Endothelial cell of umbilical vein (primary cell): Measurements from ENCODE around the gene OR52I1. TPM values are rescaled to one million over a fixed set of nuclear protein-coding genes. Genes with fewer than 3 reads are reported as not detected.

Source experiments
- BruUV-seq: library from RNA; stranded (reverse); fragments of 400-500 nt; replicated peaks from 2 replicates; lab custom pipeline; 2021; lab: Mats Ljungman, UMichigan
- CTCF ChIA-PET: fragments of 300-600, 350-600 bp; sonication (Branson Sonifier 250); formaldehyde crosslinking; loops from one replicate; lab custom pipeline; 2021; ENCODE audit warnings: antibody characterized with exemption, inconsistent platforms; lab: Charles Lee
- POLR2A ChIA-PET: fragments of 300-600, 350-600 bp; sonication (Branson Sonifier 250); formaldehyde crosslinking; loops from one replicate; lab custom pipeline; 2021; ENCODE audit warnings: antibody characterized with exemption, inconsistent platforms; lab: Charles Lee
- DNase-seq: peaks from one replicate; pipeline ENCODE4 v3.0.0-alpha.2; 2011; ENCODE audit warnings: low read depth, low spot score
- FAIRE-seq: peaks from 2 replicates; lab custom pipeline; 2011; peaks lifted over from hg19 to GRCh38; lab: Jason Lieb, UNC
- H2AFZ ChIP-seq: 2 replicates; pipeline ENCODE4 v1.6.0; 2012; ENCODE audit warnings: low read depth, low read length, control low read depth, inconsistent platforms
- H3K27ac ChIP-seq: 2 replicates; pipeline ENCODE4 v1.5.1; 2011; ENCODE audit warnings: low read depth, mild to moderate bottlenecking, control low read depth, low read length, moderate library complexity; ENCODE audit not compliant: insufficient read depth
- H3K27me3 ChIP-seq, 2 experiments: 2 replicates each; pipeline versions ENCODE4 v1.6.0 to v1.6.1; 2011; ENCODE audit warnings: low read length in 2 of 2, mixed read lengths in 1 of 2; ENCODE audit not compliant: control insufficient read depth in 2 of 2, insufficient read depth in 2 of 2
- H3K36me3 ChIP-seq, 2 experiments: 2 replicates in 1 of 2; 3 replicates in 1 of 2; pipeline ENCODE4 v1.5.1; 2011; ENCODE audit warnings: low read length in 2 of 2, mild to moderate bottlenecking in 1 of 2, moderate library complexity in 1 of 2; ENCODE audit not compliant: control insufficient read depth in 2 of 2, insufficient read depth in 2 of 2; ENCODE audit errors: extremely low read depth in 1 of 2
- H3K4me1 ChIP-seq: 3 replicates; pipeline ENCODE4 v1.5.1; 2011; ENCODE audit warnings: mild to moderate bottlenecking, low read length; ENCODE audit not compliant: control insufficient read depth, insufficient read depth; ENCODE audit errors: extremely low read depth
- H3K4me2 ChIP-seq: 2 replicates; pipeline ENCODE4 v1.6.1; 2011; ENCODE audit warnings: low read length, control low read depth, mixed read lengths; ENCODE audit not compliant: insufficient read depth
- H3K4me3 ChIP-seq, 3 experiments: fragments of 200-600 bp in 1 of 3; sonication (generic), shearing (Covaris generic) in 1 of 3; replicated peaks in 1 of 3; 2 replicates each; pipeline ENCODE4 v1.5.1; 2011 to 2016; ENCODE audit warnings: control low read depth in 3 of 3, low read length in 3 of 3, mild to moderate bottlenecking in 2 of 3, inconsistent platforms in 1 of 3, low read depth in 1 of 3, moderate library complexity in 1 of 3; ENCODE audit not compliant: insufficient read depth in 1 of 3
- H3K79me2 ChIP-seq: 2 replicates; pipeline ENCODE4 v1.6.0; 2012; ENCODE audit warnings: low read length, inconsistent platforms; ENCODE audit not compliant: control insufficient read depth, insufficient read depth
- H3K9ac ChIP-seq: replicated peaks from 2 replicates; pipeline ENCODE3; 2011; ENCODE audit warnings: low read length, control low read depth; ENCODE audit not compliant: insufficient read depth; ENCODE audit errors: extremely low read depth
- H3K9me1 ChIP-seq: replicated peaks from 3 replicates; pipeline ENCODE4 v1.6.0; 2011; ENCODE audit warnings: mild to moderate bottlenecking, low read length; ENCODE audit not compliant: control insufficient read depth, insufficient read depth; ENCODE audit errors: extremely low read depth
- H3K9me3 ChIP-seq: replicated peaks from 2 replicates; pipeline ENCODE4 v1.5.1; 2012; ENCODE audit warnings: low read length, inconsistent platforms; ENCODE audit not compliant: control insufficient read depth, insufficient read depth
- H4K20me1 ChIP-seq: replicated peaks from 2 replicates; pipeline ENCODE3; 2011; ENCODE audit warnings: mild to moderate bottlenecking, low read length; ENCODE audit not compliant: control insufficient read depth, insufficient read depth; ENCODE audit errors: extremely low read depth
- CTCF ChIP-seq, 2 donors: IDR thresholded peaks; 1 replicate in 1 of 2; 2 replicates in 1 of 2; pipeline ENCODE4 v1.5.1; 2011; ENCODE audit warnings: low read length in 2 of 2, mild to moderate bottlenecking in 2 of 2, moderate library complexity in 2 of 2, control low read depth in 1 of 2, inconsistent platforms in 1 of 2, low read depth in 1 of 2; ENCODE audit not compliant: insufficient read depth in 1 of 2; ENCODE audit errors: extremely low read depth in 1 of 2
- EZH2 ChIP-seq: IDR thresholded peaks from 2 replicates; pipeline ENCODE4 v1.6.1; 2012; ENCODE audit warnings: borderline replicate concordance, low read depth, mild to moderate bottlenecking, moderate library complexity, low read length, inconsistent platforms; ENCODE audit not compliant: severe bottlenecking
- FOS ChIP-seq: IDR thresholded peaks from 2 replicates; pipeline ENCODE4 v1.6.1; 2011; ENCODE audit warnings: mild to moderate bottlenecking, low read length, moderate library complexity, borderline replicate concordance; ENCODE audit not compliant: insufficient read depth
- GATA2 ChIP-seq: IDR thresholded peaks from 2 replicates; pipeline ENCODE4 v1.7.0; 2011; ENCODE audit warnings: low read depth, mild to moderate bottlenecking, moderate library complexity, mixed read lengths, low read length; ENCODE audit not compliant: insufficient read length, insufficient read depth
- JUN ChIP-seq: IDR thresholded peaks from 2 replicates; pipeline ENCODE4 v1.6.1; 2011; ENCODE audit warnings: borderline replicate concordance, low read depth; ENCODE audit not compliant: insufficient read length, insufficient read depth
- MAX ChIP-seq: IDR thresholded peaks from 2 replicates; pipeline ENCODE4 v1.6.1; 2011; ENCODE audit not compliant: insufficient read depth, insufficient read length
- MYC ChIP-seq: IDR thresholded peaks from one replicate; pipeline ENCODE4 v1.6.1; 2011; ENCODE audit warnings: mild to moderate bottlenecking, low read depth, low read length
- POLR2A ChIP-seq: IDR thresholded peaks from 2 replicates; pipeline ENCODE4 v1.6.1; 2012; ENCODE audit warnings: low read depth, mild to moderate bottlenecking, control low read depth, low read length
- POLR2AphosphoS5 ChIP-seq: IDR thresholded peaks from 2 replicates; pipeline ENCODE4 v1.6.1; 2012; ENCODE audit warnings: low read depth, mild to moderate bottlenecking, control low read depth, low read length, moderate library complexity; ENCODE audit not compliant: insufficient read depth
- dilution Hi-C: fragments of 300-500 bp; cut with MboI; formaldehyde crosslinking; loops from one replicate; pipeline ENCODE4 v1.15.0; 2019; ENCODE audit warnings: low sequenced_read_pairs; ENCODE audit not compliant: extremely low pct_ligation_motif_present
- intact Hi-C: fragments of 100-400 bp; cut with micrococcal nuclease; formaldehyde crosslinking; loops from one replicate; pipeline ENCODE4 v1.10.0; 2022
- polyA plus RNA-seq, 4 experiments: library from polyadenylated mRNA; depleted of rRNA in 3 of 4; stranded (reverse) in 3 of 4; unstranded in 1 of 4; fragments of >200 nt; gene quantifications; 2 replicates each; pipeline versions ENCODE4 v1.2.1 to v1.2.3, GENCODE V29; 2011 to 2012; ENCODE audit warnings: missing spikeins in 1 of 4
- total RNA-seq: library from RNA; stranded (reverse); gene quantifications from 2 replicates; pipeline ENCODE4 v1.2.3, GENCODE V29; 2021

Gene OR52I1
- total and polyA plus RNA-seq, 2 donors (not counting 3 experiments of a cell fraction or from before 2014, with no cell fraction given): not detected

DNA sequence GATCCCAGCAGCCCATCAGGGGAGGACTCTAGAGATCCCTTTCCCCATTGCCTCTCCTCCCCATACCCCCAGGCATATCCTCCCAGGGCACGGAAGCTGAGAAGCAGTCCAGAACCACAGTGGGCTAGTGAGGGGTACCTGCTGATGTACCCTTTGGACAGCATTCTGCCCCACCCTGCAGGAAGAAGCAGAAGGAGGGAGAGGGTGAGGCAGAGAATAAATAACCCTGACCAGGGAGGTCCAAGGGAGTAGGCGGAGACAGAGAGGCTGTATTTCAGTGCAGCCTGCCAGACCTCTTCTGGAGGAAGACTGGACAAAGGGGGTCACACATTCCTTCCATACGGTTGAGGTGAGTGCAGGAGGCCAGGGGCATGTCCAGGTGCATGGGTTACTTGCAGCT is 49.8 kb downstream of the OR52I1 start, which contains the start of gene OR51E1:
Gene OR51E1, plus strand, starts transcription at position 301 of the 400 bp plus-strand sequence. CDS start 8,545 bp downstream, outside the sequence.
- H4K20me1 ChIP-seq: no peaks in the 10 kb centered on the region
- ChIA-PET CTCF (no interaction called here), POLR2A (no interaction called here)
- no peak within 1 kb of the TSS for H3K27ac ChIP-seq
- H2AFZ ChIP-seq: no peak within 1 kb of the TSS
- H3K4me3 ChIP-seq: no peak within 1 kb of the TSS
- TF ChIP-seq MAX (no peak), CTCF (IDR thresholded peaks at IDR 0.05; ENCODE audit: extremely low read depth in 1 of 2, insufficient read depth in 1 of 2, low read depth in 1 of 2, low read length in 2 of 2) (no peak), POLR2AphosphoS5 (no peak), FOS (no peak), GATA2 (no peak), POLR2A (no peak), MYC (no peak), EZH2 (no peak), JUN (no peak)
- no TSS peak for BruUV-seq
- no peaks in the 10 kb centered on the region for H3K79me2 ChIP-seq
- no peaks in the 10 kb centered on the region for H3K27me3 ChIP-seq
- DNase-seq: no peak
- intact Hi-C loops: no loop called here
- dilution Hi-C loops: no loop called here
- H3K9ac ChIP-seq: no peak within 1 kb of the TSS
- H3K36me3 ChIP-seq: no peaks in the 10 kb centered on the region
- no peak within 1 kb of the TSS for H3K4me2 ChIP-seq
- no peaks in the 10 kb centered on the region for H3K9me3 ChIP-seq
- H3K9me1 ChIP-seq: no peaks in the 10 kb centered on the region
- no peak for FAIRE-seq
- no peaks in the 10 kb centered on the region for H3K4me1 ChIP-seq
